Lung (tissue), 12 donors: Measurements from ENCODE around the gene LCP2. TPM values are rescaled to one million over a fixed set of nuclear protein-coding genes. Genes with fewer than 3 reads are reported as not detected.

Experiments used
- ATAC-seq: fragments of 200-7000 bp; cut with Tn5 transposase; one replicate; pipeline ENCODE4 v1.9.1; 2020; ENCODE audit warnings: moderate number of reproducible peaks; ENCODE audit not compliant: insufficient read depth, low FRiP score
- DNase-seq, 3 donors: peaks; one replicate each; pipeline ENCODE4 v3.0.0-alpha.2; 2013 to 2017
- H3K27ac ChIP-seq, 2 donors: one replicate each; pipeline ENCODE4 v1.5.1; 2013; ENCODE audit warnings: mild to moderate bottlenecking in 2 of 2, moderate library complexity in 2 of 2, control low read depth in 1 of 2, inconsistent platforms in 1 of 2, low read depth in 1 of 2, low read length in 1 of 2
- H3K27me3 ChIP-seq, 3 donors: one replicate each; pipeline ENCODE4 v1.5.1; 2013; ENCODE audit warnings: low read length in 2 of 3; ENCODE audit not compliant: control insufficient read depth in 3 of 3, insufficient read depth in 3 of 3
- H3K36me3 ChIP-seq, 4 donors: one replicate each; pipeline ENCODE4 v1.5.1; 2013; ENCODE audit warnings: low read length in 4 of 4, mild to moderate bottlenecking in 1 of 4, moderate library complexity in 1 of 4; ENCODE audit not compliant: control insufficient read depth in 4 of 4, insufficient read depth in 4 of 4
- H3K4me1 ChIP-seq, 5 donors: one replicate each; pipeline ENCODE4 v1.5.1; 2013; ENCODE audit warnings: low read length in 5 of 5, mild to moderate bottlenecking in 2 of 5, moderate library complexity in 1 of 5; ENCODE audit not compliant: control insufficient read depth in 5 of 5, insufficient read depth in 5 of 5
- H3K4me3 ChIP-seq: one replicate; pipeline ENCODE4 v1.5.1; 2013; ENCODE audit warnings: mild to moderate bottlenecking, control low read depth, moderate library complexity
- H3K9ac ChIP-seq, 2 donors: one replicate each; pipeline ENCODE4 v1.5.1; 2013; ENCODE audit warnings: low read length in 2 of 2, control low read depth in 1 of 2; ENCODE audit not compliant: insufficient read depth in 1 of 2
- H3K9me3 ChIP-seq, 4 donors: one replicate each; pipeline ENCODE4 v1.5.1; 2013; ENCODE audit warnings: low read length in 3 of 4, mild to moderate bottlenecking in 1 of 4, moderate library complexity in 1 of 4; ENCODE audit not compliant: control insufficient read depth in 4 of 4, insufficient read depth in 3 of 4
- CTCF ChIP-seq: IDR thresholded peaks from 2 replicates; pipeline ENCODE4 v1.5.1; 2012; ENCODE audit warnings: mild to moderate bottlenecking; ENCODE audit errors: control extremely low read depth, extremely low read depth
- WGBS, 2 donors: extraction: QIAGEN DNeasy Blood & Tissue Kit; methylation state at CpG; one replicate each; pipeline ENCODE4 v1.1.7; 2013; 5-methylcytosine and 5-hydroxymethylcytosine counted together
- polyA plus RNA-seq, 2 donors: library from polyadenylated mRNA; stranded (reverse); fragments of 200-250 nt; gene quantifications; one replicate each; pipeline ENCODE4 v1.2.1, GENCODE V29; 2013
- total RNA-seq, 2 donors: library from RNA; depleted of rRNA in 1 of 2; stranded (reverse); fragments of >200 nt in 1 of 2; gene quantifications; one replicate each; pipeline ENCODE4 v1.2.1, GENCODE V29; 2014 to 2021
- donor health status: control.
- donor health status: control.
- donor health status: Bipolar disorder and iron deficiency.
- donor health status: healthy.
- donor health status: DM: yes; HTN: yes; CAD: no.

LCP2 gene
- total and polyA plus RNA-seq, 4 donors, result 15.6 to 127 (median 56.0) TPM

DNA sequence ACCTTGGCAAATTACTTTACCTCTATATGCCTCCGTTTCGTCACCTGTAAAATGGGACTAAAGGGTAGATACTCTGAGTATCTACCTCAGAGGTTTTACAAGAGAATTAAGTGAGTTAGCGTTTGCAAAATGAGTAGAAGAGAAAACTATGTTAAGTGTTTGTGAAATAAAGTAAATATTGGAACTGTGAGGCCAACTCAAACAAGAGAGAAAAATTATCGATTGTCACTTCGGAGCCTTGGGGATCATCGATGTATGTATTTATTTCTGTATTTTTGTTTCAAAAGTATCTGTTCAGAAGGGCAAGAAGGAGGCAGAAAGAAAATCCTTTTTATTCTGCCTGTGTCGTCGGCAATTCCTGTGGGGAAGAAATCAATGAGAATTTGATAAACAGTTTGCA lies 90.6 kb downstream of the LCP2 start:
- TF ChIP-seq CTCF, result no peak
- 73 to 88% methylated on average over 8 of the region's 8 CpGs for WGBS, 2 donors

GRCh38 chr5:170206216-170206615 lies 91.4 kb downstream of the LCP2 start:
- Histone ChIP-seq H3K9ac (no peak overlapping the region), H3K27ac (no peak overlapping the region), H3K27me3 (no peaks in the 10 kb centered on the region), H3K4me1 (peaks cover 0 to 53% (median 0%) of the 10 kb centered on the region in 5 donors), H3K4me3 (no peak overlapping the region), H3K9me3 (no peaks in the 10 kb centered on the region), H3K36me3 (no peaks in the 10 kb centered on the region)
- DNase-seq (peak; percentile 35 to 79 (median 66)), ATAC-seq (no peak)
- TF ChIP-seq CTCF, result no peak
- 53 to 72% methylated on average over 3 of the region's 3 CpGs for WGBS, 2 donors

More for the DNA sequence above, 90.6 kb downstream of the LCP2 start:
- Histone ChIP-seq H3K27me3 (peaks cover 0 to 2% (median 0%) of the 10 kb centered on the region in 3 donors), H3K36me3 (no peaks in the 10 kb centered on the region), H3K9me3 (no peaks in the 10 kb centered on the region), H3K27ac (no peak overlapping the region), H3K9ac (no peak overlapping the region), H3K4me3 (no peak overlapping the region), H3K4me1 (peaks cover 0 to 47% (median 0%) of the 10 kb centered on the region in 5 donors)
- no peak for ATAC-seq
- no peak for DNase-seq

DNA sequence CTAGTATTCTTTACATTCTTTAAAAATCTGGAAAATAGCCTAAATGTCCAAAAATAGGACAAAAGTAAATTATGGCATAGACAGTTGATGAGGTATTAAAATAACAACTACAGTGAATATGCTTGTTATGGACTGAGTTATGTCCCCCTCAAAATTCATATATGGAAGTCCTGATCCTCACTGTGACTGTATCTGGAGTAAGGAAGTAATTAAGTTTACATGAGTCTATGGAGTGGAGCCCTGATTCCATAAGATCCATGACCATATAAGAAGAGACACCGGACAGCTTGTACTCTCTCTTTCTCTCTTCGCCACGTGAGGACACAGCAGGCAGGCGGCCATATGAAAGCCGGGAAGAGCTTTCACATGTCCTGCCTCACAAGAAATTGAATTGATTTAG lies 93.4 kb downstream of the LCP2 start:
- Histone ChIP-seq H3K9ac (no peak overlapping the region), H3K27ac (no peak overlapping the region), H3K27me3 (no peaks in the 10 kb centered on the region), H3K9me3 (no peaks in the 10 kb centered on the region), H3K4me1 (peaks cover 0 to 61% (median 0%) of the 10 kb centered on the region in 5 donors), H3K4me3 (no peak overlapping the region), H3K36me3 (no peaks in the 10 kb centered on the region)
- peak in 2 of 3 donors; percentile 36 to 39 for DNase-seq
- no peak for TF ChIP-seq CTCF
- ATAC-seq, result no peak
- 87 to 88% methylated on average over 5 of the region's 5 CpGs for WGBS, 2 donors

GRCh38 chr5:170202117-170202516 lies 95.5 kb downstream of the LCP2 start:
- DNase-seq (peak in 2 of 3 donors; percentile 93 to 94), ATAC-seq (no peak)
- Histone ChIP-seq H3K27ac (no peak overlapping the region), H3K4me3 (no peak overlapping the region), H3K36me3 (no peaks in the 10 kb centered on the region), H3K9me3 (no peaks in the 10 kb centered on the region), H3K4me1 (peaks cover 0 to 61% (median 0%) of the 10 kb centered on the region in 5 donors), H3K9ac (no peak overlapping the region), H3K27me3 (no peaks in the 10 kb centered on the region)
- 71 to 73% methylated on average over 2 of the region's 2 CpGs for WGBS, 2 donors
- no peak for TF ChIP-seq CTCF
